GM23338 (cell line): Measurements from ENCODE around the gene IDE. TPM values are rescaled to one million over a fixed set of nuclear protein-coding genes. Genes with fewer than 3 reads are reported as not detected.

Experiments used
- ATAC-seq: fragments of 200-7000 bp; cut with Tn5 transposase; 3 replicates; pipeline ENCODE4 v1.9.1; 2020
- DNase-seq: peaks from one replicate; pipeline ENCODE4 v3.0.0-alpha.2; 2015; ENCODE audit warnings: low spot score
- H2AFZ ChIP-seq: fragments of 200-600 bp; sonication (generic); 2 replicates; pipeline ENCODE4 v1.8.0; 2016; ENCODE audit warnings: antibody characterized with exemption, mild to moderate bottlenecking, moderate library complexity
- H3F3A ChIP-seq: fragments of 200-600 bp; sonication (generic); replicated peaks from 2 replicates; pipeline ENCODE4 v1.8.0; 2017; ENCODE audit warnings: antibody characterized with exemption, mixed run types, low read depth
- H3K27ac ChIP-seq: fragments of 200-600 bp; sonication (generic); 2 replicates; pipeline ENCODE4 v1.6.1; 2016; ENCODE audit warnings: low read depth
- H3K27me3 ChIP-seq: fragments of 200-600 bp; sonication (generic); 2 replicates; pipeline ENCODE4 v1.8.0; 2016; ENCODE audit warnings: mild to moderate bottlenecking, mixed run types, moderate library complexity; ENCODE audit not compliant: insufficient read depth
- H3K36me3 ChIP-seq: fragments of 200-600 bp; sonication (generic); 2 replicates; pipeline ENCODE4 v1.8.0; 2016; ENCODE audit warnings: mild to moderate bottlenecking; ENCODE audit not compliant: insufficient read depth
- H3K4me1 ChIP-seq: fragments of 200-600 bp; sonication (generic); 2 replicates; pipeline ENCODE4 v1.8.0; 2016; ENCODE audit warnings: mild to moderate bottlenecking, moderate library complexity; ENCODE audit not compliant: insufficient read depth
- H3K4me2 ChIP-seq: fragments of 200-600 bp; sonication (generic); 2 replicates; pipeline ENCODE4 v1.7.1; 2017; ENCODE audit warnings: mixed run types
- H3K4me3 ChIP-seq: fragments of 200-600 bp; sonication (generic); 2 replicates; pipeline ENCODE4 v1.6.1; 2016; ENCODE audit warnings: mixed run types
- H3K79me2 ChIP-seq: fragments of 200-600 bp; sonication (generic); replicated peaks from 2 replicates; pipeline ENCODE4 v1.8.0; 2017; ENCODE audit warnings: mild to moderate bottlenecking; ENCODE audit not compliant: insufficient read depth
- H3K9me2 ChIP-seq: fragments of 200-600 bp; sonication (generic); 2 replicates; pipeline ENCODE4 v1.8.0; 2017; ENCODE audit not compliant: insufficient read depth
- H4K20me1 ChIP-seq: fragments of 200-600 bp; sonication (generic); replicated peaks from 2 replicates; pipeline ENCODE4 v1.8.0; 2017; ENCODE audit warnings: mild to moderate bottlenecking; ENCODE audit not compliant: insufficient read depth
- H3K27ac Mint-ChIP-seq: 2 replicates; pipeline ENCODE4 v1.8.0; 2020; ENCODE audit warnings: inconsistent platforms, mild to moderate bottlenecking, moderate library complexity, mixed read lengths
- H3K27me3 Mint-ChIP-seq: 3 replicates; pipeline ENCODE4 v1.8.0; 2022; ENCODE audit warnings: low read depth, mild to moderate bottlenecking, moderate library complexity, mixed read lengths, inconsistent platforms; ENCODE audit not compliant: insufficient read depth, poor library complexity
- H3K36me3 Mint-ChIP-seq: 3 replicates; pipeline ENCODE4 v1.8.0; 2021; ENCODE audit warnings: low read depth, mild to moderate bottlenecking, inconsistent platforms, moderate library complexity, mixed read lengths
- H3K4me1 Mint-ChIP-seq: 3 replicates; pipeline ENCODE4 v1.8.0; 2020; ENCODE audit warnings: mild to moderate bottlenecking, inconsistent platforms, mixed read lengths
- H3K4me3 Mint-ChIP-seq: 3 replicates; pipeline ENCODE4 v1.8.0; 2021; ENCODE audit warnings: moderate library complexity, mild to moderate bottlenecking, inconsistent platforms, mixed read lengths
- H3K9me3 Mint-ChIP-seq: 3 replicates; pipeline ENCODE4 v1.8.0; 2020; ENCODE audit warnings: moderate library complexity, mild to moderate bottlenecking, inconsistent platforms, mixed read lengths
- CREB1 ChIP-seq: fragments of 250-450 bp; sonication (Bioruptor Pico); IDR thresholded peaks from 2 replicates; pipeline ENCODE4 v1.5.0; 2020; ENCODE audit warnings: low read depth, mild to moderate bottlenecking, moderate library complexity
- CTCF ChIP-seq, 2 experiments: fragments of 200-600 bp in 1 of 2; sonication (generic) in 1 of 2; conservative IDR thresholded peaks; 2 replicates each; pipeline versions ENCODE4 v1.5.1 to v1.6.1; 2016 to 2017; ENCODE audit warnings: antibody characterized with exemption in 2 of 2, low read depth in 2 of 2, mild to moderate bottlenecking in 2 of 2, moderate library complexity in 1 of 2
- EZH2 ChIP-seq: fragments of 200-600 bp; sonication (generic); IDR thresholded peaks from one replicate; pipeline ENCODE4 v1.8.0; 2017; ENCODE audit warnings: antibody characterized with exemption, mild to moderate bottlenecking, low read depth; ENCODE audit not compliant: unreplicated experiment
- EZH2phosphoT487 ChIP-seq: fragments of 200-600 bp; sonication (generic); IDR thresholded peaks from one replicate; pipeline ENCODE4 v1.8.1; 2018; ENCODE audit warnings: antibody characterized with exemption; ENCODE audit not compliant: unreplicated experiment
- JUNB ChIP-seq: IDR thresholded peaks from one replicate; pipeline ENCODE4 v1.6.1; 2016; ENCODE audit warnings: antibody characterized with exemption; ENCODE audit not compliant: unreplicated experiment
- NANOG ChIP-seq: IDR thresholded peaks from 2 replicates; pipeline ENCODE4 v1.6.1; 2016; ENCODE audit warnings: antibody characterized with exemption, borderline replicate concordance
- POLR2AphosphoS5 ChIP-seq: IDR thresholded peaks from 2 replicates; pipeline ENCODE4 v1.6.1; 2016; ENCODE audit warnings: antibody characterized with exemption, low read depth
- REST ChIP-seq: IDR thresholded peaks from one replicate; pipeline ENCODE4 v1.6.1; 2018; ENCODE audit warnings: antibody characterized with exemption; ENCODE audit not compliant: unreplicated experiment
- STAT1 ChIP-seq: IDR thresholded peaks from one replicate; pipeline ENCODE4 v1.6.1; 2016; ENCODE audit warnings: antibody characterized with exemption; ENCODE audit not compliant: unreplicated experiment
- ZNF114 ChIP-seq: fragments of 250-450 bp; sonication (Bioruptor Pico); IDR thresholded peaks from 2 replicates; pipeline ENCODE4 v1.5.0; 2020; ENCODE audit warnings: mild to moderate bottlenecking, moderate library complexity
- ZNF331 ChIP-seq: fragments of 250-450 bp; sonication (Bioruptor Pico); IDR thresholded peaks from 2 replicates; pipeline ENCODE4 v1.5.0; 2020; ENCODE audit warnings: low read depth, mild to moderate bottlenecking, moderate library complexity
- polyA plus RNA-seq: library from polyadenylated mRNA; unstranded; fragments of >200 nt; fragmentation: Nextera tagmentation; extraction: Ambion mirVana; gene quantifications from 2 replicates; pipeline ENCODE4 v1.2.1, GENCODE V29; 2016
- total RNA-seq: library from RNA; depleted of rRNA; stranded (reverse); fragments of >200 nt; shearing (Covaris generic); gene quantifications from 2 replicates; pipeline ENCODE4 v1.2.3, GENCODE V29; 2014
- TF ChIP-seq, protein P1 (sequence below): IDR thresholded peaks from 2 replicates; pipeline ENCODE4 v1.6.1; 2016; ENCODE audit warnings: antibody characterized with exemption
- TF ChIP-seq, protein P2 (sequence below): fragments of 250-450 bp; sonication (Bioruptor Pico); IDR thresholded peaks from 2 replicates; pipeline ENCODE4 v1.5.0; 2020; ENCODE audit warnings: mild to moderate bottlenecking, moderate library complexity

Gene IDE
- total and polyA plus RNA-seq, 2 experiments from 2014 or later, result 12.9 to 36.3 TPM

DNA sequence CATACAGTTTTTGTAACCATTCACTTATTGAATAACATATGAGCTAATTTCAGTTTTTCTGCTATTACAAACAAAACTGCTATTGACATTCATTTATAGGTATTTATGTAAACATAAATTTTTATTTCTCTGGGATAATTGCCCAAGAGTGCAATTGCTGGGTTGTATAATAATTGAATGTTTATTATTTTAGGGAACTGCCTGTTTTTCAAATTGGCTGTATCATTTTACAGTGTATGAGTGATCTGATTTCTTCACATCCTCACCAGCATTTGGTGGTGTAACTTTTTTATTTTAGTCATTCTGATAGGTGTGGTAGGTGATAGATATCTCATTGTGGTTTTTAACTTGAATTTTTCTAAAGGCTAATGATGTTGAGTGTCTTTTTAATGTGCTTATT lies 45.5 kb upstream of the IDE start:
- no peaks in the 10 kb centered on the region; the same call in 1 of the 2 replicates for H4K20me1 ChIP-seq
- H2AFZ ChIP-seq, result no peak overlapping the region
- no peak overlapping the region for H3K4me3 Mint-ChIP-seq
- no peaks in the 10 kb centered on the region for H3K4me1 Mint-ChIP-seq
- peaks cover 82% of the 10 kb centered on the region for H3K36me3 Mint-ChIP-seq
- H3K27me3 ChIP-seq, result no peaks in the 10 kb centered on the region
- no peaks in the 10 kb centered on the region for H3K4me1 ChIP-seq
- no peaks in the 10 kb centered on the region; the same call in 2 of the 3 replicates for H3K9me3 Mint-ChIP-seq
- H3K27ac ChIP-seq, result no peak overlapping the region
- TF ChIP-seq EZH2, result no peak
- no peak for TF ChIP-seq REST
- TF ChIP-seq POLR2AphosphoS5, result no peak
- TF ChIP-seq EZH2phosphoT487, result no peak
- TF ChIP-seq, protein P1, sequence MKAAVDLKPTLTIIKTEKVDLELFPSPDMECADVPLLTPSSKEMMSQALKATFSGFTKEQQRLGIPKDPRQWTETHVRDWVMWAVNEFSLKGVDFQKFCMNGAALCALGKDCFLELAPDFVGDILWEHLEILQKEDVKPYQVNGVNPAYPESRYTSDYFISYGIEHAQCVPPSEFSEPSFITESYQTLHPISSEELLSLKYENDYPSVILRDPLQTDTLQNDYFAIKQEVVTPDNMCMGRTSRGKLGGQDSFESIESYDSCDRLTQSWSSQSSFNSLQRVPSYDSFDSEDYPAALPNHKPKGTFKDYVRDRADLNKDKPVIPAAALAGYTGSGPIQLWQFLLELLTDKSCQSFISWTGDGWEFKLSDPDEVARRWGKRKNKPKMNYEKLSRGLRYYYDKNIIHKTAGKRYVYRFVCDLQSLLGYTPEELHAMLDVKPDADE, result no peak
- TF ChIP-seq ZNF114, result no peak
- TF ChIP-seq, protein P2, sequence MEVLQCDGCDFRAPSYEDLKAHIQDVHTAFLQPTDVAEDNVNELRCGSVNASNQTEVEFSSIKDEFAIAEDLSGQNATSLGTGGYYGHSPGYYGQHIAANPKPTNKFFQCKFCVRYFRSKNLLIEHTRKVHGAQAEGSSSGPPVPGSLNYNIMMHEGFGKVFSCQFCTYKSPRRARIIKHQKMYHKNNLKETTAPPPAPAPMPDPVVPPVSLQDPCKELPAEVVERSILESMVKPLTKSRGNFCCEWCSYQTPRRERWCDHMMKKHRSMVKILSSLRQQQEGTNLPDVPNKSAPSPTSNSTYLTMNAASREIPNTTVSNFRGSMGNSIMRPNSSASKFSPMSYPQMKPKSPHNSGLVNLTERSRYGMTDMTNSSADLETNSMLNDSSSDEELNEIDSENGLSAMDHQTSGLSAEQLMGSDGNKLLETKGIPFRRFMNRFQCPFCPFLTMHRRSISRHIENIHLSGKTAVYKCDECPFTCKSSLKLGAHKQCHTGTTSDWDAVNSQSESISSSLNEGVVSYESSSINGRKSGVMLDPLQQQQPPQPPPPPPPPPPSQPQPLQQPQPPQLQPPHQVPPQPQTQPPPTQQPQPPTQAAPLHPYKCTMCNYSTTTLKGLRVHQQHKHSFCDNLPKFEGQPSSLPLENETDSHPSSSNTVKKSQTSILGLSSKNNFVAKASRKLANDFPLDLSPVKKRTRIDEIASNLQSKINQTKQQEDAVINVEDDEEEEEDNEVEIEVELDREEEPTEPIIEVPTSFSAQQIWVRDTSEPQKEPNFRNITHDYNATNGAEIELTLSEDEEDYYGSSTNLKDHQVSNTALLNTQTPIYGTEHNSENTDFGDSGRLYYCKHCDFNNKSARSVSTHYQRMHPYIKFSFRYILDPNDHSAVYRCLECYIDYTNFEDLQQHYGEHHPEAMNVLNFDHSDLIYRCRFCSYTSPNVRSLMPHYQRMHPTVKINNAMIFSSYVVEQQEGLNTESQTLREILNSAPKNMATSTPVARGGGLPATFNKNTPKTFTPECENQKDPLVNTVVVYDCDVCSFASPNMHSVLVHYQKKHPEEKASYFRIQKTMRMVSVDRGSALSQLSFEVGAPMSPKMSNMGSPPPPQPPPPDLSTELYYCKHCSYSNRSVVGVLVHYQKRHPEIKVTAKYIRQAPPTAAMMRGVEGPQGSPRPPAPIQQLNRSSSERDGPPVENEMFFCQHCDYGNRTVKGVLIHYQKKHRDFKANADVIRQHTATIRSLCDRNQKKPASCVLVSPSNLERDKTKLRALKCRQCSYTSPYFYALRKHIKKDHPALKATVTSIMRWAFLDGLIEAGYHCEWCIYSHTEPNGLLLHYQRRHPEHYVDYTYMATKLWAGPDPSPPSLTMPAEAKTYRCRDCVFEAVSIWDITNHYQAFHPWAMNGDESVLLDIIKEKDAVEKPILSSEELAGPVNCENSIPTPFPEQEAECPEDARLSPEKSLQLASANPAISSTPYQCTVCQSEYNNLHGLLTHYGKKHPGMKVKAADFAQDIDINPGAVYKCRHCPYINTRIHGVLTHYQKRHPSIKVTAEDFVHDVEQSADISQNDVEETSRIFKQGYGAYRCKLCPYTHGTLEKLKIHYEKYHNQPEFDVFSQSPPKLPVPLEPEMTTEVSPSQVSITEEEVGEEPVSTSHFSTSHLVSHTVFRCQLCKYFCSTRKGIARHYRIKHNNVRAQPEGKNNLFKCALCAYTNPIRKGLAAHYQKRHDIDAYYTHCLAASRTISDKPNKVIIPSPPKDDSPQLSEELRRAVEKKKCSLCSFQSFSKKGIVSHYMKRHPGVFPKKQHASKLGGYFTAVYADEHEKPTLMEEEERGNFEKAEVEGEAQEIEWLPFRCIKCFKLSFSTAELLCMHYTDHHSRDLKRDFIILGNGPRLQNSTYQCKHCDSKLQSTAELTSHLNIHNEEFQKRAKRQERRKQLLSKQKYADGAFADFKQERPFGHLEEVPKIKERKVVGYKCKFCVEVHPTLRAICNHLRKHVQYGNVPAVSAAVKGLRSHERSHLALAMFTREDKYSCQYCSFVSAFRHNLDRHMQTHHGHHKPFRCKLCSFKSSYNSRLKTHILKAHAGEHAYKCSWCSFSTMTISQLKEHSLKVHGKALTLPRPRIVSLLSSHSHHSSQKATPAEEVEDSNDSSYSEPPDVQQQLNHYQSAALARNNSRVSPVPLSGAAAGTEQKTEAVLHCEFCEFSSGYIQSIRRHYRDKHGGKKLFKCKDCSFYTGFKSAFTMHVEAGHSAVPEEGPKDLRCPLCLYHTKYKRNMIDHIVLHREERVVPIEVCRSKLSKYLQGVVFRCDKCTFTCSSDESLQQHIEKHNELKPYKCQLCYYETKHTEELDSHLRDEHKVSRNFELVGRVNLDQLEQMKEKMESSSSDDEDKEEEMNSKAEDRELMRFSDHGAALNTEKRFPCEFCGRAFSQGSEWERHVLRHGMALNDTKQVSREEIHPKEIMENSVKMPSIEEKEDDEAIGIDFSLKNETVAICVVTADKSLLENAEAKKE (CRISPR knock-in tag), result no peak
- TF ChIP-seq CTCF (conservative IDR thresholded peaks at IDR 0.05; ENCODE audit: low read depth in 2 of 2), result no peak
- TF ChIP-seq CREB1 (CRISPR knock-in tag), result no peak
- no peak for TF ChIP-seq JUNB
- TF ChIP-seq ZNF331 (CRISPR knock-in tag), result no peak
- TF ChIP-seq NANOG, result no peak
- no peak for TF ChIP-seq STAT1
- H3K9me2 ChIP-seq, result no peaks in the 10 kb centered on the region
- no peak for DNase-seq
- no peaks in the 10 kb centered on the region for H3K27me3 Mint-ChIP-seq
- H3K27ac Mint-ChIP-seq, result no peak overlapping the region
- H3K36me3 ChIP-seq, result peaks cover 68% of the 10 kb centered on the region
- no peak overlapping the region for H3K4me3 ChIP-seq
- ATAC-seq, result no peak
- no peaks in the 10 kb centered on the region for H3F3A ChIP-seq
- H3K4me2 ChIP-seq, result no peak overlapping the region
- no peaks in the 10 kb centered on the region for H3K79me2 ChIP-seq
